Left renal cortex interstitium (tissue), 4 donors: ENCODE results near the gene ALKBH1. TPM values are rescaled to one million over a fixed set of nuclear protein-coding genes. Genes with fewer than 3 reads are reported as not detected.

Experiments
- DNase-seq, 4 donors: peaks; one replicate each; pipeline ENCODE4 v3.0.0-alpha.2; 2013; ENCODE audit warnings: low read depth in 4 of 4, low spot score in 2 of 4, missing footprints in 1 of 4
- polyA plus RNA-seq, 4 donors: library from polyadenylated mRNA; unstranded; fragments of 120-200 nt; gene quantifications; one replicate each; pipeline ENCODE4 v1.2.1, GENCODE V29; 2013; ENCODE audit not compliant: insufficient read length in 4 of 4

Gene ALKBH1
- polyA plus RNA-seq, 4 donors, result 16.7 to 19.0 (median 17.2) TPM

GRCh38 chr14:77625360-77625759 is 82.5 kb downstream of the ALKBH1 start:
- no peak for DNase-seq

- no peak for DNase-seq
Observed at GRCh38 chr14:77623201-77623600, 84.6 kb downstream of the ALKBH1 start.

Other genes starting within 250 kb of the ALKBH1 start
- 100 to 1,000 TPM; 186 to 225 (median 202) TPM for gene AHSA1, start 249.9 kb downstream of the ALKBH1 start, polyA plus RNA-seq
- gene ISM2, start 209.2 kb downstream of the ALKBH1 start, polyA plus RNA-seq, result 1 to 10 TPM; 1.3 to 3.6 (median 1.8) TPM
- gene SPTLC2, start 91.4 kb downstream of the ALKBH1 start, polyA plus RNA-seq, result 10 to 100 TPM; 67.1 to 71.3 (median 69.1) TPM
- gene SLIRP, start 80 bp upstream of the ALKBH1 start, polyA plus RNA-seq, result 100 to 1,000 TPM in 3 of 4 donors, 10 to 100 TPM in 1; 98.2 to 137 (median 108) TPM
- 10 to 100 TPM; 78.2 to 98.2 (median 84.6) TPM for gene SNW1, start 53.1 kb upstream of the ALKBH1 start, polyA plus RNA-seq
- gene ADCK1, start 92.1 kb upstream of the ALKBH1 start, polyA plus RNA-seq, result 10 to 100 TPM in 2 of 4 donors, 1 to 10 TPM in 2; 7.6 to 12.8 (median 10.0) TPM